Effector memory CD8-positive, alpha-beta T cell (primary cell): ENCODE results near the gene NATD1.
A peak's percentile ranks its signal among the peaks of the same experiment; 100 is the strongest.

Experiments
- ATAC-seq: fragments of 150-1000 bp; cut with Tn5 transposase; replicated peaks from 2 replicates; pipeline ENCODE4 v1.10.0; 2021; ENCODE audit warnings: mild to moderate bottlenecking, moderate library complexity
- DNase-seq, 3 experiments: peaks; one replicate each; pipeline ENCODE4 v3.0.0; 2021
- H3K27ac Mint-ChIP-seq, 2 donors: one replicate each; pipeline ENCODE4 v1.8.0; 2022; ENCODE audit warnings: mild to moderate bottlenecking in 2 of 2, mixed read lengths in 2 of 2, moderate library complexity in 2 of 2
- H3K27me3 Mint-ChIP-seq, 2 donors: one replicate each; pipeline ENCODE4 v1.8.0; 2022; ENCODE audit warnings: mixed read lengths in 2 of 2
- H3K36me3 Mint-ChIP-seq: one replicate; pipeline ENCODE4 v1.8.0; 2022; ENCODE audit warnings: mild to moderate bottlenecking, moderate library complexity, mixed read lengths; ENCODE audit not compliant: insufficient read depth
- H3K4me1 Mint-ChIP-seq, 2 donors: one replicate each; pipeline ENCODE4 v1.8.0; 2022; ENCODE audit warnings: low read depth in 2 of 2, mixed read lengths in 2 of 2
- H3K4me3 Mint-ChIP-seq, 2 donors: one replicate each; pipeline ENCODE4 v1.8.0; 2022; ENCODE audit warnings: mild to moderate bottlenecking in 2 of 2, mixed read lengths in 2 of 2, moderate library complexity in 2 of 2
- H3K9me3 Mint-ChIP-seq, 2 donors: one replicate each; pipeline ENCODE4 v1.8.0; 2022; ENCODE audit warnings: mixed read lengths in 2 of 2

NATD1 gene

GRCh38 chr17:21295036-21295952, 42.1 kb upstream of the NATD1 start:
- H3K4me3 Mint-ChIP-seq: no peak overlapping the region
- H3K27me3 Mint-ChIP-seq: no peaks in the 10 kb centered on the region
- H3K27ac Mint-ChIP-seq: peak overlapping the region; percentile 64 to 77
- peaks cover 53% of the 10 kb centered on the region for H3K36me3 Mint-ChIP-seq
- ATAC-seq: no peak
- no peak for DNase-seq
- peaks cover 26 to 39% of the 10 kb centered on the region in 2 donors for H3K4me1 Mint-ChIP-seq
- peaks cover 0 to 6% of the 10 kb centered on the region in 2 donors for H3K9me3 Mint-ChIP-seq

- H3K4me1 Mint-ChIP-seq: peaks cover 27 to 46% of the 10 kb centered on the region in 2 donors
- ATAC-seq (no peak), DNase-seq (no peak)
- H3K4me3 Mint-ChIP-seq: no peak overlapping the region
- H3K36me3 Mint-ChIP-seq: peaks cover 53% of the 10 kb centered on the region
- peak overlapping the region; percentile 64 to 77 for H3K27ac Mint-ChIP-seq
- no peaks in the 10 kb centered on the region for H3K27me3 Mint-ChIP-seq
- H3K9me3 Mint-ChIP-seq: peaks cover 0 to 6% of the 10 kb centered on the region in 2 donors
Measured at GRCh38 chr17:21294321-21295035, 41.3 kb upstream of the NATD1 start.

- peaks cover 48% of the 10 kb centered on the region for H3K36me3 Mint-ChIP-seq
- ATAC-seq (no peak), DNase-seq (no peak)
- peaks cover 27 to 48% of the 10 kb centered on the region in 2 donors for H3K4me1 Mint-ChIP-seq
- H3K27ac Mint-ChIP-seq: peak overlapping the region; percentile 64 to 77
- no peaks in the 10 kb centered on the region for H3K27me3 Mint-ChIP-seq
- H3K9me3 Mint-ChIP-seq: peaks cover 0 to 6% of the 10 kb centered on the region in 2 donors
- H3K4me3 Mint-ChIP-seq: no peak overlapping the region
Measured at GRCh38 chr17:21293831-21294210, 40.6 kb upstream of the NATD1 start.

GRCh38 chr17:21292867-21293830, 39.9 kb upstream of the NATD1 start:
- Mint-ChIP-seq H3K4me3 (no peak overlapping the region), H3K27me3 (no peaks in the 10 kb centered on the region), H3K27ac (peak overlapping the region in 1 of 2 donors; percentile 3), H3K36me3 (peaks cover 45% of the 10 kb centered on the region), H3K4me1 (peaks cover 34 to 54% of the 10 kb centered on the region in 2 donors), H3K9me3 (peaks cover 0 to 6% of the 10 kb centered on the region in 2 donors)
- ATAC-seq: no peak
- DNase-seq: no peak

- H3K4me1 Mint-ChIP-seq: peaks cover 45 to 67% of the 10 kb centered on the region in 2 donors
- H3K36me3 Mint-ChIP-seq: peaks cover 48% of the 10 kb centered on the region
- no peak for DNase-seq
- H3K27me3 Mint-ChIP-seq: no peaks in the 10 kb centered on the region
- peaks cover 0 to 6% of the 10 kb centered on the region in 2 donors for H3K9me3 Mint-ChIP-seq
- H3K4me3 Mint-ChIP-seq: no peak overlapping the region
- H3K27ac Mint-ChIP-seq: peak overlapping the region; percentile 50 to 96
- ATAC-seq: no peak
Measured at GRCh38 chr17:21291862-21292261, 38.7 kb upstream of the NATD1 start.

GRCh38 chr17:21291357-21291756, 38.1 kb upstream of the NATD1 start:
- peak overlapping the region; percentile 72 to 96 for H3K27ac Mint-ChIP-seq
- DNase-seq (no peak), ATAC-seq (no peak)
- H3K27me3 Mint-ChIP-seq: no peaks in the 10 kb centered on the region
- peaks cover 47% of the 10 kb centered on the region for H3K36me3 Mint-ChIP-seq
- H3K4me3 Mint-ChIP-seq: no peak overlapping the region
- peaks cover 50 to 70% of the 10 kb centered on the region in 2 donors for H3K4me1 Mint-ChIP-seq
- H3K9me3 Mint-ChIP-seq: peaks cover 0 to 6% of the 10 kb centered on the region in 2 donors

GRCh38 chr17:21289902-21290571, 36.8 kb upstream of the NATD1 start:
- Mint-ChIP-seq H3K27ac (peak overlapping the region; percentile 96 to 98), H3K4me3 (peak overlapping the region; percentile 2 to 37), H3K4me1 (peaks cover 62 to 78% of the 10 kb centered on the region in 2 donors), H3K27me3 (no peaks in the 10 kb centered on the region), H3K9me3 (peaks cover 0 to 6% of the 10 kb centered on the region in 2 donors), H3K36me3 (peaks cover 52% of the 10 kb centered on the region)
- no peak for DNase-seq
- ATAC-seq: no peak

- no peak for DNase-seq
- peak overlapping the region; percentile 37 to 93 for H3K4me3 Mint-ChIP-seq
- no peak for ATAC-seq
- H3K36me3 Mint-ChIP-seq: peaks cover 58% of the 10 kb centered on the region
- peaks cover 55 to 71% of the 10 kb centered on the region in 2 donors for H3K4me1 Mint-ChIP-seq
- H3K9me3 Mint-ChIP-seq: no peaks in the 10 kb centered on the region
- H3K27ac Mint-ChIP-seq: peak overlapping the region; percentile 96 to 98
- H3K27me3 Mint-ChIP-seq: no peaks in the 10 kb centered on the region
Measured at GRCh38 chr17:21289175-21289901, 36.1 kb upstream of the NATD1 start.

- Mint-ChIP-seq H3K4me1 (peaks cover 51 to 67% of the 10 kb centered on the region in 2 donors), H3K36me3 (peaks cover 61% of the 10 kb centered on the region), H3K27me3 (no peaks in the 10 kb centered on the region), H3K9me3 (no peaks in the 10 kb centered on the region), H3K4me3 (peak overlapping the region; percentile 93 to 95), H3K27ac (peak overlapping the region; percentile 96 to 98)
- DNase-seq (no peak), ATAC-seq (no peak)
Measured at GRCh38 chr17:21288571-21289017, 35.4 kb upstream of the NATD1 start.

GRCh38 chr17:21287703-21288449, 34.7 kb upstream of the NATD1 start:
- Mint-ChIP-seq H3K4me1 (peaks cover 53 to 67% of the 10 kb centered on the region in 2 donors), H3K4me3 (peak overlapping the region; percentile 93 to 95), H3K27ac (peak overlapping the region; percentile 96 to 98), H3K27me3 (no peaks in the 10 kb centered on the region), H3K36me3 (peaks cover 59% of the 10 kb centered on the region), H3K9me3 (no peaks in the 10 kb centered on the region)
- peak; percentile 74 for ATAC-seq
- DNase-seq: peak; percentile 94 to 95 (median 95)

GRCh38 chr17:21286909-21287702, 33.9 kb upstream of the NATD1 start:
- Mint-ChIP-seq H3K4me3 (peak overlapping the region; percentile 93 to 95), H3K36me3 (peaks cover 56% of the 10 kb centered on the region), H3K27me3 (no peaks in the 10 kb centered on the region), H3K4me1 (peaks cover 50 to 67% of the 10 kb centered on the region in 2 donors), H3K9me3 (no peaks in the 10 kb centered on the region), H3K27ac (peak overlapping the region; percentile 96 to 98)
- ATAC-seq: peak; percentile 3
- no peak for DNase-seq
